IMR-90 (cell line): ENCODE results near the gene EML4. TPM values are rescaled to one million over a fixed set of nuclear protein-coding genes. Genes with fewer than 3 reads are reported as not detected.

Source experiments
- ATAC-seq: fragments of 200-7000 bp; cut with Tn5 transposase; 2 replicates; pipeline ENCODE4 v1.9.1; 2020; ENCODE audit warnings: low read depth, mild to moderate bottlenecking, moderate library complexity
- BruUV-seq: library from RNA; stranded (reverse); fragments of 400-500 nt; replicated peaks from 2 replicates; lab custom pipeline; 2021; lab: Mats Ljungman, UMichigan
- CTCF ChIA-PET: fragments of 300-600 bp; formaldehyde crosslinking; extraction: SDS; loops from one replicate; lab custom pipeline; 2021; ENCODE audit warnings: antibody characterized with exemption; lab: Yijun Ruan, JAX
- POLR2A ChIA-PET: fragments of 300-600 bp; sonication (Branson Sonifier 250); formaldehyde crosslinking; loops from one replicate; lab custom pipeline; 2022; ENCODE audit warnings: antibody characterized with exemption; ENCODE audit not compliant: unreplicated experiment; lab: Charles Lee
- DNase-seq: peaks from one replicate; pipeline ENCODE4 v3.0.0; 2013
- H2AFZ ChIP-seq: replicated peaks from 2 replicates; pipeline ENCODE3; 2013; ENCODE audit warnings: low read length, mild to moderate bottlenecking; ENCODE audit not compliant: poor library complexity
- H2AK5ac ChIP-seq: 2 replicates; pipeline ENCODE4 v1.6.1; 2013; ENCODE audit warnings: low read depth, low read length, inconsistent platforms
- H2AK9ac ChIP-seq: replicated peaks from 2 replicates; pipeline ENCODE3; 2013; ENCODE audit warnings: mild to moderate bottlenecking, low read depth, low read length, moderate library complexity; ENCODE audit not compliant: poor library complexity
- H2BK120ac ChIP-seq: 2 replicates; pipeline ENCODE4 v1.6.1; 2013; ENCODE audit warnings: low read depth, low read length, inconsistent platforms
- H2BK15ac ChIP-seq: 3 replicates; pipeline ENCODE4 v1.6.1; 2013; ENCODE audit warnings: low read depth, low read length, inconsistent platforms
- H2BK20ac ChIP-seq: 2 replicates; pipeline ENCODE4 v1.6.1; 2013; ENCODE audit warnings: low read depth, mild to moderate bottlenecking, inconsistent platforms, low read length, moderate library complexity
- H2BK5ac ChIP-seq: 2 replicates; pipeline ENCODE4 v1.6.1; 2013; ENCODE audit warnings: mild to moderate bottlenecking, low read depth, low read length, inconsistent platforms; ENCODE audit not compliant: poor library complexity, severe bottlenecking
- H3K14ac ChIP-seq: replicated peaks from 2 replicates; pipeline ENCODE4 v1.6.1; 2013; ENCODE audit warnings: low read depth, low read length, inconsistent platforms
- H3K18ac ChIP-seq: 2 replicates; pipeline ENCODE4 v1.6.1; 2013; ENCODE audit warnings: low read depth, low read length, control low read depth
- H3K23ac ChIP-seq: 2 replicates; pipeline ENCODE4 v1.6.1; 2013; ENCODE audit warnings: low read depth, low read length, inconsistent platforms
- H3K27ac ChIP-seq: 2 replicates; pipeline ENCODE4 v1.5.1; 2013; ENCODE audit warnings: mild to moderate bottlenecking, control low read depth, low read length; ENCODE audit not compliant: insufficient read depth
- H3K27me3 ChIP-seq: 2 replicates; pipeline ENCODE4 v1.6.1; 2013; ENCODE audit warnings: low read length; ENCODE audit not compliant: control insufficient read depth, insufficient read depth
- H3K36me3 ChIP-seq: 2 replicates; pipeline ENCODE4 v1.6.1; 2013; ENCODE audit warnings: low read length, mixed read lengths; ENCODE audit not compliant: control insufficient read depth, insufficient read depth
- H3K4ac ChIP-seq: 2 replicates; pipeline ENCODE4 v1.6.1; 2013; ENCODE audit warnings: low read depth, low read length, inconsistent platforms
- H3K4me1 ChIP-seq: 2 replicates; pipeline ENCODE4 v1.6.1; 2013; ENCODE audit warnings: low read length, mixed read lengths; ENCODE audit not compliant: control insufficient read depth, insufficient read depth
- H3K4me2 ChIP-seq: 2 replicates; pipeline ENCODE4 v1.6.1; 2013; ENCODE audit warnings: low read depth, mild to moderate bottlenecking, control low read depth, low read length, moderate library complexity
- H3K4me3 ChIP-seq: 2 replicates; pipeline ENCODE4 v1.5.1; 2013; ENCODE audit warnings: low read depth, mild to moderate bottlenecking, control low read depth, low read length, moderate library complexity; ENCODE audit not compliant: insufficient read depth
- H3K56ac ChIP-seq: 2 replicates; pipeline ENCODE4 v1.6.1; 2013; ENCODE audit warnings: low read length, inconsistent platforms; ENCODE audit not compliant: insufficient read depth; ENCODE audit errors: extremely low read depth
- H3K79me1 ChIP-seq, 2 experiments: 2 replicates each; pipeline ENCODE4 v1.6.1; 2013; ENCODE audit warnings: low read length in 2 of 2, inconsistent platforms in 1 of 2, low read depth in 1 of 2
- H3K9ac ChIP-seq: 2 replicates; pipeline ENCODE4 v1.6.1; 2013; ENCODE audit warnings: low read depth, low read length, control low read depth
- H3K9me1 ChIP-seq: 2 replicates; pipeline ENCODE4 v1.6.1; 2013; ENCODE audit warnings: low read length, inconsistent platforms; ENCODE audit not compliant: insufficient read depth
- H3K9me3 ChIP-seq: 2 replicates; pipeline ENCODE4 v1.6.1; 2013; ENCODE audit warnings: low read length; ENCODE audit not compliant: control insufficient read depth, insufficient read depth
- H4K20me1 ChIP-seq: 2 replicates; pipeline ENCODE4 v1.6.1; 2013; ENCODE audit warnings: low read length, inconsistent platforms; ENCODE audit not compliant: insufficient read depth
- H4K5ac ChIP-seq: 2 replicates; pipeline ENCODE4 v1.6.1; 2013; ENCODE audit warnings: mild to moderate bottlenecking, low read depth, low read length, control low read depth
- H4K8ac ChIP-seq, 2 experiments: 2 replicates each; pipeline ENCODE4 v1.6.1; 2013; ENCODE audit warnings: low read depth in 2 of 2, low read length in 2 of 2, control low read depth in 1 of 2, inconsistent platforms in 1 of 2
- H4K91ac ChIP-seq: 2 replicates; pipeline ENCODE4 v1.6.1; 2013; ENCODE audit warnings: low read depth, low read length, inconsistent platforms; ENCODE audit not compliant: insufficient read depth
- CEBPB ChIP-seq: IDR thresholded peaks from 2 replicates; pipeline ENCODE4 v1.6.1; 2012; ENCODE audit warnings: low read depth, low read length, improper control_type of control experiment
- CHD1 ChIP-seq: IDR thresholded peaks from 2 replicates; pipeline ENCODE4 v1.6.1; 2012; ENCODE audit warnings: low read depth, low read length, improper control_type of control experiment
- WGBS, 2 experiments: methylation state at CpG; one replicate each; pipeline versions ENCODE4 v1.1.5 to v1.1.7; 2013; ENCODE audit warnings: missing lambda C conversion rate in 2 of 2; ENCODE audit not compliant: insufficient read length in 1 of 2; ENCODE audit errors: extremely low coverage in 2 of 2; 5-methylcytosine and 5-hydroxymethylcytosine counted together
- dilution Hi-C: fragments of 300-500 bp; cut with HindIII; formaldehyde crosslinking; loops from one replicate; pipeline ENCODE4 v1.14.3; 2018; ENCODE audit warnings: low sequenced_read_pairs; ENCODE audit not compliant: unreplicated experiment
- in situ Hi-C: fragments of 300-500 bp; cut with MboI; formaldehyde crosslinking; loops from 3 replicates; pipeline ENCODE4 v1.14.3; 2019; ENCODE audit warnings: low sequenced_read_pairs, inconsistent platforms, mixed read lengths
- intact Hi-C: fragments of 100-400 bp; cut with micrococcal nuclease; formaldehyde crosslinking; loops from 2 replicates; pipeline ENCODE4 v1.10.0; 2022
- polyA plus RNA-seq, 3 experiments: library from polyadenylated mRNA; depleted of rRNA; stranded (reverse); fragments of >200 nt; gene quantifications; 2 replicates each; pipeline ENCODE4 v1.2.3, GENCODE V29; 2012; ENCODE audit warnings: low replicate concordance in 1 of 3
- total RNA-seq: library from RNA; depleted of rRNA; stranded (reverse); fragments of >200 nt; gene quantifications from 2 replicates; pipeline ENCODE4 v1.2.3, GENCODE V29; 2012
- TF ChIP-seq, protein P1 (sequence below): conservative IDR thresholded peaks from 2 replicates; pipeline ENCODE4 v1.5.1; 2012; ENCODE audit warnings: mild to moderate bottlenecking, low read depth, low read length, improper control_type of control experiment

Gene EML4
- total and polyA plus RNA-seq, 2 of the 4 experiments (the other 2 are of a cell fraction), result 29.7 to 73.7 TPM

DNA sequence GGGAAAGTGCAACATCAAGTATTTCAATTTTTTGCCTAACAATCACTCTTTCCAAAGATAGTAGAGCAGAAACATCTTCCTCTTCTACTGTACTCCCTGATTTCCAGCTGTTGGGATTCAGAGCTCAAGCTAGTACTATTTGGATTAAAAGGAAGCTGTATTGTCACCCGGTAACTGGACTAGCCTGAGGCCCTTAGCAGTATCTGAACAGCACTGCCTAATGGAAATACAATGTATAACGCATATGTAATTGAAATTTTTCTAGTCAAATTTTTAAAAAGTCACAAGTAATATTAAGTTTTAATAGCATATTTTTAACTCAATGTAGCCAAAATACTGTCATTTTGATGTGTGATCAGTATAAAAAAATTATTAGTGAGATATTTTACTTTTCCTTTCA lies 105.7 kb downstream of the EML4 start:
- Histone ChIP-seq H4K91ac (no peak overlapping the region), H3K9me3 (no peaks in the 10 kb centered on the region), H3K18ac (no peak overlapping the region), H3K14ac (no peak overlapping the region), H3K4me3 (no peak overlapping the region), H4K8ac (no peak overlapping the region), H3K56ac (no peak overlapping the region), H3K79me1 (peaks cover 0 to 9% of the 10 kb centered on the region in 2 experiments; a peak in 1 of 4 replicates), H3K4ac (no peak overlapping the region), H3K4me1 (peaks cover 2% of the 10 kb centered on the region; the same call in 1 of the 2 replicates), H3K27me3 (no peaks in the 10 kb centered on the region), H3K9me1 (no peaks in the 10 kb centered on the region), H3K27ac (no peak overlapping the region), H2BK120ac (no peak overlapping the region), H4K20me1 (no peaks in the 10 kb centered on the region), H2AK9ac (no peak overlapping the region), H2AFZ (no peak overlapping the region), H2BK5ac (no peak overlapping the region), H4K5ac (no peak overlapping the region), H3K9ac (no peak overlapping the region), H3K36me3 (no peaks in the 10 kb centered on the region; the same call in 1 of the 2 replicates), H2AK5ac (no peak overlapping the region), H3K23ac (no peak overlapping the region), H3K4me2 (no peak overlapping the region), H2BK15ac (no peak overlapping the region), H2BK20ac (no peak overlapping the region)
- WGBS, 2 experiments, result no CpG with 5 or more reads among the region's 2 CpGs
- no peak for DNase-seq
- no peak for TF ChIP-seq CEBPB
- no peak for TF ChIP-seq CHD1
- TF ChIP-seq, protein P1, sequence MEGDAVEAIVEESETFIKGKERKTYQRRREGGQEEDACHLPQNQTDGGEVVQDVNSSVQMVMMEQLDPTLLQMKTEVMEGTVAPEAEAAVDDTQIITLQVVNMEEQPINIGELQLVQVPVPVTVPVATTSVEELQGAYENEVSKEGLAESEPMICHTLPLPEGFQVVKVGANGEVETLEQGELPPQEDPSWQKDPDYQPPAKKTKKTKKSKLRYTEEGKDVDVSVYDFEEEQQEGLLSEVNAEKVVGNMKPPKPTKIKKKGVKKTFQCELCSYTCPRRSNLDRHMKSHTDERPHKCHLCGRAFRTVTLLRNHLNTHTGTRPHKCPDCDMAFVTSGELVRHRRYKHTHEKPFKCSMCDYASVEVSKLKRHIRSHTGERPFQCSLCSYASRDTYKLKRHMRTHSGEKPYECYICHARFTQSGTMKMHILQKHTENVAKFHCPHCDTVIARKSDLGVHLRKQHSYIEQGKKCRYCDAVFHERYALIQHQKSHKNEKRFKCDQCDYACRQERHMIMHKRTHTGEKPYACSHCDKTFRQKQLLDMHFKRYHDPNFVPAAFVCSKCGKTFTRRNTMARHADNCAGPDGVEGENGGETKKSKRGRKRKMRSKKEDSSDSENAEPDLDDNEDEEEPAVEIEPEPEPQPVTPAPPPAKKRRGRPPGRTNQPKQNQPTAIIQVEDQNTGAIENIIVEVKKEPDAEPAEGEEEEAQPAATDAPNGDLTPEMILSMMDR, result no peak
- intact Hi-C loops, result no loop called here
- ChIA-PET POLR2A (no interaction called here), CTCF (no interaction called here)
- in situ Hi-C loops, result no loop called here
- dilution Hi-C loops, result no loop called here
- no TSS peak for BruUV-seq
- no peak for ATAC-seq
